Endothelial cell of umbilical vein (primary cell): ENCODE measurements around the gene MAGED4B. TPM values are rescaled to one million over a fixed set of nuclear protein-coding genes. Genes with fewer than 3 reads are reported as not detected.

ENCODE experiments used
- BruUV-seq: library from RNA; stranded (reverse); fragments of 400-500 nt; replicated peaks from 2 replicates; lab custom pipeline; 2021; lab: Mats Ljungman, UMichigan
- CTCF ChIA-PET: fragments of 300-600, 350-600 bp; sonication (Branson Sonifier 250); formaldehyde crosslinking; loops from one replicate; lab custom pipeline; 2021; ENCODE audit warnings: antibody characterized with exemption, inconsistent platforms; lab: Charles Lee
- POLR2A ChIA-PET: fragments of 300-600, 350-600 bp; sonication (Branson Sonifier 250); formaldehyde crosslinking; loops from one replicate; lab custom pipeline; 2021; ENCODE audit warnings: antibody characterized with exemption, inconsistent platforms; lab: Charles Lee
- DNase-seq: peaks from one replicate; pipeline ENCODE4 v3.0.0-alpha.2; 2011; ENCODE audit warnings: low read depth, low spot score
- FAIRE-seq: peaks from 2 replicates; lab custom pipeline; 2011; peaks lifted over from hg19 to GRCh38; lab: Jason Lieb, UNC
- H2AFZ ChIP-seq: 2 replicates; pipeline ENCODE4 v1.6.0; 2012; ENCODE audit warnings: low read depth, low read length, control low read depth, inconsistent platforms
- H3K27ac ChIP-seq: 2 replicates; pipeline ENCODE4 v1.5.1; 2011; ENCODE audit warnings: low read depth, mild to moderate bottlenecking, control low read depth, low read length, moderate library complexity; ENCODE audit not compliant: insufficient read depth
- H3K27me3 ChIP-seq, 2 experiments: 2 replicates each; pipeline versions ENCODE4 v1.6.0 to v1.6.1; 2011; ENCODE audit warnings: low read length in 2 of 2, mixed read lengths in 1 of 2; ENCODE audit not compliant: control insufficient read depth in 2 of 2, insufficient read depth in 2 of 2
- H3K36me3 ChIP-seq, 2 experiments: 2 replicates in 1 of 2; 3 replicates in 1 of 2; pipeline ENCODE4 v1.5.1; 2011; ENCODE audit warnings: low read length in 2 of 2, mild to moderate bottlenecking in 1 of 2, moderate library complexity in 1 of 2; ENCODE audit not compliant: control insufficient read depth in 2 of 2, insufficient read depth in 2 of 2; ENCODE audit errors: extremely low read depth in 1 of 2
- H3K4me1 ChIP-seq: 3 replicates; pipeline ENCODE4 v1.5.1; 2011; ENCODE audit warnings: mild to moderate bottlenecking, low read length; ENCODE audit not compliant: control insufficient read depth, insufficient read depth; ENCODE audit errors: extremely low read depth
- H3K4me2 ChIP-seq: 2 replicates; pipeline ENCODE4 v1.6.1; 2011; ENCODE audit warnings: low read length, control low read depth, mixed read lengths; ENCODE audit not compliant: insufficient read depth
- H3K4me3 ChIP-seq, 3 experiments: fragments of 200-600 bp in 1 of 3; sonication (generic), shearing (Covaris generic) in 1 of 3; replicated peaks in 1 of 3; 2 replicates each; pipeline ENCODE4 v1.5.1; 2011 to 2016; ENCODE audit warnings: control low read depth in 3 of 3, low read length in 3 of 3, mild to moderate bottlenecking in 2 of 3, inconsistent platforms in 1 of 3, low read depth in 1 of 3, moderate library complexity in 1 of 3; ENCODE audit not compliant: insufficient read depth in 1 of 3
- H3K79me2 ChIP-seq: 2 replicates; pipeline ENCODE4 v1.6.0; 2012; ENCODE audit warnings: low read length, inconsistent platforms; ENCODE audit not compliant: control insufficient read depth, insufficient read depth
- H3K9ac ChIP-seq: replicated peaks from 2 replicates; pipeline ENCODE3; 2011; ENCODE audit warnings: low read length, control low read depth; ENCODE audit not compliant: insufficient read depth; ENCODE audit errors: extremely low read depth
- H3K9me1 ChIP-seq: replicated peaks from 3 replicates; pipeline ENCODE4 v1.6.0; 2011; ENCODE audit warnings: mild to moderate bottlenecking, low read length; ENCODE audit not compliant: control insufficient read depth, insufficient read depth; ENCODE audit errors: extremely low read depth
- H3K9me3 ChIP-seq: replicated peaks from 2 replicates; pipeline ENCODE4 v1.5.1; 2012; ENCODE audit warnings: low read length, inconsistent platforms; ENCODE audit not compliant: control insufficient read depth, insufficient read depth
- H4K20me1 ChIP-seq: replicated peaks from 2 replicates; pipeline ENCODE3; 2011; ENCODE audit warnings: mild to moderate bottlenecking, low read length; ENCODE audit not compliant: control insufficient read depth, insufficient read depth; ENCODE audit errors: extremely low read depth
- CTCF ChIP-seq, 2 donors: IDR thresholded peaks; 1 replicate in 1 of 2; 2 replicates in 1 of 2; pipeline ENCODE4 v1.5.1; 2011; ENCODE audit warnings: low read length in 2 of 2, mild to moderate bottlenecking in 2 of 2, moderate library complexity in 2 of 2, control low read depth in 1 of 2, inconsistent platforms in 1 of 2, low read depth in 1 of 2; ENCODE audit not compliant: insufficient read depth in 1 of 2; ENCODE audit errors: extremely low read depth in 1 of 2
- EZH2 ChIP-seq: IDR thresholded peaks from 2 replicates; pipeline ENCODE4 v1.6.1; 2012; ENCODE audit warnings: borderline replicate concordance, low read depth, mild to moderate bottlenecking, moderate library complexity, low read length, inconsistent platforms; ENCODE audit not compliant: severe bottlenecking
- FOS ChIP-seq: IDR thresholded peaks from 2 replicates; pipeline ENCODE4 v1.6.1; 2011; ENCODE audit warnings: mild to moderate bottlenecking, low read length, moderate library complexity, borderline replicate concordance; ENCODE audit not compliant: insufficient read depth
- GATA2 ChIP-seq: IDR thresholded peaks from 2 replicates; pipeline ENCODE4 v1.7.0; 2011; ENCODE audit warnings: low read depth, mild to moderate bottlenecking, moderate library complexity, mixed read lengths, low read length; ENCODE audit not compliant: insufficient read length, insufficient read depth
- JUN ChIP-seq: IDR thresholded peaks from 2 replicates; pipeline ENCODE4 v1.6.1; 2011; ENCODE audit warnings: borderline replicate concordance, low read depth; ENCODE audit not compliant: insufficient read length, insufficient read depth
- MAX ChIP-seq: IDR thresholded peaks from 2 replicates; pipeline ENCODE4 v1.6.1; 2011; ENCODE audit not compliant: insufficient read depth, insufficient read length
- MYC ChIP-seq: IDR thresholded peaks from one replicate; pipeline ENCODE4 v1.6.1; 2011; ENCODE audit warnings: mild to moderate bottlenecking, low read depth, low read length
- POLR2A ChIP-seq: IDR thresholded peaks from 2 replicates; pipeline ENCODE4 v1.6.1; 2012; ENCODE audit warnings: low read depth, mild to moderate bottlenecking, control low read depth, low read length
- POLR2AphosphoS5 ChIP-seq: IDR thresholded peaks from 2 replicates; pipeline ENCODE4 v1.6.1; 2012; ENCODE audit warnings: low read depth, mild to moderate bottlenecking, control low read depth, low read length, moderate library complexity; ENCODE audit not compliant: insufficient read depth
- dilution Hi-C: fragments of 300-500 bp; cut with MboI; formaldehyde crosslinking; loops from one replicate; pipeline ENCODE4 v1.15.0; 2019; ENCODE audit warnings: low sequenced_read_pairs; ENCODE audit not compliant: extremely low pct_ligation_motif_present
- intact Hi-C: fragments of 100-400 bp; cut with micrococcal nuclease; formaldehyde crosslinking; loops from one replicate; pipeline ENCODE4 v1.10.0; 2022
- polyA plus RNA-seq, 4 experiments: library from polyadenylated mRNA; depleted of rRNA in 3 of 4; stranded (reverse) in 3 of 4; unstranded in 1 of 4; fragments of >200 nt; gene quantifications; 2 replicates each; pipeline versions ENCODE4 v1.2.1 to v1.2.3, GENCODE V29; 2011 to 2012; ENCODE audit warnings: missing spikeins in 1 of 4
- total RNA-seq: library from RNA; stranded (reverse); gene quantifications from 2 replicates; pipeline ENCODE4 v1.2.3, GENCODE V29; 2021

The MAGED4B gene
- total and polyA plus RNA-seq, 2 donors (not counting 3 experiments of a cell fraction or from before 2014, with no cell fraction given), result 23.0 to 29.5 TPM

GRCh38 chrX:52082578-52082977 is 13.6 kb upstream of the MAGED4B start:
- BruUV-seq, result no TSS peak
- no peaks in the 10 kb centered on the region for H3K27me3 ChIP-seq
- H3K27ac ChIP-seq, result no peak overlapping the region
- H2AFZ ChIP-seq, result no peak overlapping the region
- H3K4me1 ChIP-seq, result no peaks in the 10 kb centered on the region
- DNase-seq (no peak), FAIRE-seq (no peak)
- H3K4me2 ChIP-seq, result no peak overlapping the region
- no peaks in the 10 kb centered on the region for H4K20me1 ChIP-seq
- TF ChIP-seq FOS, result no peak
- TF ChIP-seq POLR2A, result no peak
- TF ChIP-seq MYC, result no peak
- TF ChIP-seq CTCF (IDR thresholded peaks at IDR 0.05; ENCODE audit: extremely low read depth in 1 of 2, insufficient read depth in 1 of 2, low read depth in 1 of 2, low read length in 2 of 2), result no peak
- no peak for TF ChIP-seq GATA2
- no peak for TF ChIP-seq JUN
- no peak for TF ChIP-seq MAX
- no peak for TF ChIP-seq POLR2AphosphoS5
- no peak for TF ChIP-seq EZH2
- H3K9me3 ChIP-seq, result no peaks in the 10 kb centered on the region
- no peak overlapping the region for H3K4me3 ChIP-seq
- H3K9me1 ChIP-seq, result no peaks in the 10 kb centered on the region
- ChIA-PET CTCF (no interaction called here), POLR2A (no interaction called here)
- intact Hi-C loops (no loop called here), dilution Hi-C loops (no loop called here)
- H3K36me3 ChIP-seq, result no peaks in the 10 kb centered on the region
- H3K79me2 ChIP-seq, result no peaks in the 10 kb centered on the region
- H3K9ac ChIP-seq, result no peak overlapping the region
